Medulla oblongata (tissue), 1 donor: ENCODE data around the gene CCL13.
A peak's percentile ranks its signal among the peaks of the same experiment; 100 is the strongest.
"Not testable (repeated sequence)": the region's sequence is repeated elsewhere in the genome, so short reads cannot be mapped to it uniquely, and the experiment has no call there.

Source experiments
- DNase-seq: peaks from one replicate; pipeline ENCODE4 v3.0.0-alpha.2; 2015; ENCODE audit errors: extremely low spot score

The CCL13 gene

GRCh38 chr17:34356194-34356593 lies at the start of gene CCL13:
TSS of gene CCL13 (plus strand) at chr17:34356480. CDS start at chr17:34356527, 47 bp downstream.
- no peak for DNase-seq

GRCh38 chr17:34307110-34307509 lies 49.2 kb upstream of the CCL13 start:
- DNase-seq: peak; percentile 7

GRCh38 chr17:34308371-34308770 lies 47.9 kb upstream of the CCL13 start:
- DNase-seq: no peak

GRCh38 chr17:34311291-34311690 lies 45.0 kb upstream of the CCL13 start:
- no peak for DNase-seq

- DNase-seq: no peak
These were observed 44.2 kb upstream of the CCL13 start for GRCh38 chr17:34312080-34312479.

GRCh38 chr17:34313164-34313563 lies 43.1 kb upstream of the CCL13 start:
- no peak for DNase-seq

GRCh38 chr17:34314279-34314678 lies 42.0 kb upstream of the CCL13 start:
- peak; percentile 36 for DNase-seq

GRCh38 chr17:34318474-34318873 lies 37.8 kb upstream of the CCL13 start:
- no peak for DNase-seq

- DNase-seq: peak; percentile 25
These were observed 37.2 kb upstream of the CCL13 start, which contains the start of gene CCL8 for GRCh38 chr17:34319039-34319483. TSS of gene CCL8 (plus strand) at chr17:34319435. CDS start at chr17:34319502, 67 bp downstream.

GRCh38 chr17:34321964-34322363 lies 34.3 kb upstream of the CCL13 start:
- no peak for DNase-seq

- not testable (repeated sequence) for DNase-seq
These were observed 28.7 kb upstream of the CCL13 start for GRCh38 chr17:34327580-34327979.

GRCh38 chr17:34337701-34338100 lies 18.6 kb upstream of the CCL13 start:
- no peak for DNase-seq

- no peak for DNase-seq
These were observed 17.0 kb upstream of the CCL13 start for GRCh38 chr17:34339138-34339770.

- no peak for DNase-seq
These were observed 14.4 kb upstream of the CCL13 start for GRCh38 chr17:34341916-34342315.

- no peak for DNase-seq
These were observed 9.2 kb upstream of the CCL13 start for GRCh38 chr17:34347063-34347462.

- no peak for DNase-seq
These were observed 6.5 kb upstream of the CCL13 start for GRCh38 chr17:34349751-34350150.

- no peak for DNase-seq
These were observed 5.2 kb upstream of the CCL13 start for GRCh38 chr17:34351096-34351495.

- no peak for DNase-seq
These were observed 4.1 kb upstream of the CCL13 start for GRCh38 chr17:34352191-34352590.

GRCh38 chr17:34354637-34355036 lies 1.6 kb upstream of the CCL13 start:
- DNase-seq: no peak

GRCh38 chr17:34357398-34357797 lies 1.1 kb downstream of the CCL13 start:
- no peak for DNase-seq

- DNase-seq: no peak
These were observed 2.4 kb downstream of the CCL13 start for GRCh38 chr17:34358631-34359030.

GRCh38 chr17:34360601-34361270 lies 4.5 kb downstream of the CCL13 start:
- no peak for DNase-seq

- peak; percentile 87 for DNase-seq
These were observed 5.3 kb downstream of the CCL13 start for GRCh38 chr17:34361478-34362061.
